Breast epithelium (tissue), 4 donors: ENCODE data around the gene PRRX2. TPM values are rescaled to one million over a fixed set of nuclear protein-coding genes. Genes with fewer than 3 reads are reported as not detected.

ENCODE experiments used
- DNase-seq, 2 donors: peaks; one replicate each; pipeline ENCODE4 v3.0.0-alpha.2; 2019; ENCODE audit warnings: low spot score in 2 of 2
- H3K27ac ChIP-seq, 2 donors: fragments of 200-600 bp; sonication (generic) in 1 of 2; one replicate each; pipeline ENCODE4 v1.5.1; 2016 to 2019; ENCODE audit warnings: mild to moderate bottlenecking in 1 of 2
- H3K27me3 ChIP-seq, 2 donors: fragments of 200-600 bp; sonication (generic) in 1 of 2; one replicate each; pipeline versions ENCODE4 v1.5.1 to v1.6.0; 2017 to 2019; ENCODE audit warnings: control low read depth in 1 of 2, mild to moderate bottlenecking in 1 of 2
- H3K36me3 ChIP-seq: fragments of 200-600 bp; one replicate; pipeline ENCODE4 v1.5.1; 2019
- H3K4me1 ChIP-seq, 2 donors: fragments of 200-600 bp; sonication (generic); one replicate each; pipeline ENCODE4 v1.5.1; 2016 to 2019; ENCODE audit warnings: control low read depth in 1 of 2
- H3K4me3 ChIP-seq, 3 donors: fragments of 200-600 bp; sonication (generic); 1 replicate in 2 of 3; 2 replicates in 1 of 3; pipeline ENCODE4 v1.5.1; 2016 to 2019; ENCODE audit warnings: mild to moderate bottlenecking in 3 of 3, moderate library complexity in 2 of 3
- H3K9me3 ChIP-seq, 2 donors: fragments of 200-600 bp; sonication (generic) in 1 of 2; one replicate each; pipeline ENCODE4 v1.5.1; 2016 to 2019; ENCODE audit warnings: control low read depth in 1 of 2
- CTCF ChIP-seq, 3 donors: fragments of 450-650 bp; IDR thresholded peaks; one replicate each; pipeline ENCODE4 v1.5.1; 2016 to 2017; ENCODE audit warnings: antibody characterized with exemption in 3 of 3, mild to moderate bottlenecking in 3 of 3, moderate library complexity in 3 of 3
- POLR2A ChIP-seq: fragments of 450-650 bp; IDR thresholded peaks from one replicate; pipeline ENCODE4 v1.6.1; 2016; ENCODE audit warnings: antibody characterized with exemption, mild to moderate bottlenecking, moderate library complexity
- POLR2AphosphoS5 ChIP-seq, 3 donors: sonication (generic); formaldehyde crosslinking; IDR thresholded peaks; one replicate each; pipeline ENCODE4 v1.6.1; 2017; ENCODE audit warnings: antibody characterized with exemption in 3 of 3
- intact Hi-C: fragments of 100-400 bp; cut with DNase I; formaldehyde crosslinking; loops from one replicate; pipeline ENCODE4 v1.15.1; 2023; ENCODE audit warnings: low total_unique reads
- total RNA-seq, 3 donors: library from RNA; depleted of rRNA; stranded (reverse); fragments of >200 nt; gene quantifications; one replicate each; pipeline ENCODE4 v1.1.0, GENCODE V29; 2016

Gene PRRX2
- total RNA-seq, 3 donors from 2014 or later, result 4.4 to 35.1 (median 9.9) TPM

GRCh38 chr9:129644365-129644764, 21.1 kb upstream of the PRRX2 start:
- intact Hi-C loops, result loop anchor here (10.0 kb wide), 1 partner anchor 140 kb away; no protein-coding TSS in a partner anchor

GRCh38 chr9:129644902-129645301, 20.5 kb upstream of the PRRX2 start:
- intact Hi-C loops, result loop anchor here (10.0 kb wide), 1 partner anchor 140 kb away; no protein-coding TSS in a partner anchor
- Histone ChIP-seq H3K27me3 (no peaks in the 10 kb centered on the region), H3K27ac (no peak overlapping the region), H3K9me3 (no peaks in the 10 kb centered on the region), H3K4me3 (no peak overlapping the region), H3K36me3 (no peaks in the 10 kb centered on the region), H3K4me1 (peaks cover 0 to 14% of the 10 kb centered on the region in 2 donors)
- TF ChIP-seq POLR2A (no peak), POLR2AphosphoS5 (IDR thresholded peaks at IDR 0.05) (no peak), CTCF (IDR thresholded peaks at IDR 0.05) (no peak)
- no peak for DNase-seq

More at GRCh38 chr9:129644365-129644764, 21.1 kb upstream of the PRRX2 start:
- no peak for DNase-seq
- no peaks in the 10 kb centered on the region for H3K9me3 ChIP-seq
- no peak overlapping the region for H3K4me3 ChIP-seq
- peaks cover 3 to 16% of the 10 kb centered on the region in 2 donors for H3K4me1 ChIP-seq
- TF ChIP-seq POLR2AphosphoS5 (IDR thresholded peaks at IDR 0.05) (no peak), CTCF (IDR thresholded peaks at IDR 0.05) (no peak), POLR2A (no peak)
- H3K36me3 ChIP-seq, result no peaks in the 10 kb centered on the region
- no peaks in the 10 kb centered on the region for H3K27me3 ChIP-seq
- no peak overlapping the region for H3K27ac ChIP-seq

GRCh38 chr9:129646252-129646651, 19.2 kb upstream of the PRRX2 start:
- H3K27me3 ChIP-seq, result no peaks in the 10 kb centered on the region
- TF ChIP-seq POLR2A (no peak), POLR2AphosphoS5 (IDR thresholded peaks at IDR 0.05) (no peak), CTCF (IDR thresholded peaks at IDR 0.05) (no peak)
- peaks cover 0 to under 1% of the 10 kb centered on the region in 2 donors for H3K4me1 ChIP-seq
- no peak overlapping the region for H3K27ac ChIP-seq
- H3K9me3 ChIP-seq, result no peaks in the 10 kb centered on the region
- intact Hi-C loops, result loop anchor here (10.0 kb wide), 1 partner anchor 139 kb away; no protein-coding TSS in a partner anchor
- DNase-seq, result no peak
- H3K36me3 ChIP-seq, result no peaks in the 10 kb centered on the region
- H3K4me3 ChIP-seq, result no peak overlapping the region

GRCh38 chr9:129646654-129647053, 18.8 kb upstream of the PRRX2 start:
- Histone ChIP-seq H3K27me3 (no peaks in the 10 kb centered on the region), H3K36me3 (no peaks in the 10 kb centered on the region), H3K4me3 (no peak overlapping the region), H3K27ac (no peak overlapping the region), H3K9me3 (no peaks in the 10 kb centered on the region), H3K4me1 (no peaks in the 10 kb centered on the region)
- intact Hi-C loops, result loop anchor here (10.0 kb wide), 1 partner anchor 138 kb away; no protein-coding TSS in a partner anchor
- TF ChIP-seq POLR2AphosphoS5 (IDR thresholded peaks at IDR 0.05) (no peak), POLR2A (no peak), CTCF (IDR thresholded peaks at IDR 0.05) (no peak)
- no peak for DNase-seq

GRCh38 chr9:129647635-129648034, 17.8 kb upstream of the PRRX2 start:
- H3K9me3 ChIP-seq, result no peaks in the 10 kb centered on the region
- no peak for DNase-seq
- intact Hi-C loops, result loop anchor here (2.0 to 10.0 kb wide), 2 partner anchors 59 to 137 kb away; no protein-coding TSS in a partner anchor
- no peak overlapping the region for H3K27ac ChIP-seq
- no peaks in the 10 kb centered on the region for H3K4me1 ChIP-seq
- TF ChIP-seq CTCF (IDR thresholded peaks at IDR 0.05), result no peak
- H3K4me3 ChIP-seq, result no peak overlapping the region
- no peaks in the 10 kb centered on the region for H3K27me3 ChIP-seq
- H3K36me3 ChIP-seq, result no peaks in the 10 kb centered on the region
